GM10847 (cell line): Measurements from ENCODE around the gene SYNPR.

Experiments used
- POLR2A ChIP-seq: IDR thresholded peaks from 2 replicates; pipeline ENCODE4 v1.6.1; 2011; ENCODE audit not compliant: insufficient read length; ENCODE audit errors: extremely low read depth

SYNPR gene

GRCh38 chr3:63395960-63396359 lies 117.9 kb downstream of the SYNPR start:
- TF ChIP-seq POLR2A = no peak

- no peak for TF ChIP-seq POLR2A
These were observed 122.2 kb downstream of the SYNPR start for GRCh38 chr3:63400246-63400860.

GRCh38 chr3:63405882-63406281 lies 127.8 kb downstream of the SYNPR start:
- TF ChIP-seq POLR2A = no peak

GRCh38 chr3:63413523-63413922 lies 135.4 kb downstream of the SYNPR start:
- TF ChIP-seq POLR2A = no peak

- no peak for TF ChIP-seq POLR2A
These were observed 136.5 kb downstream of the SYNPR start for GRCh38 chr3:63414607-63415006.

- TF ChIP-seq POLR2A = no peak
These were observed 151.8 kb downstream of the SYNPR start for GRCh38 chr3:63429905-63430304.

GRCh38 chr3:63430875-63431274 lies 152.8 kb downstream of the SYNPR start:
- TF ChIP-seq POLR2A = no peak

- TF ChIP-seq POLR2A = no peak
These were observed 159.8 kb downstream of the SYNPR start for GRCh38 chr3:63437858-63438257.

- no peak for TF ChIP-seq POLR2A
These were observed 160.8 kb downstream of the SYNPR start for GRCh38 chr3:63438826-63439371.

- no peak for TF ChIP-seq POLR2A
These were observed 163.2 kb downstream of the SYNPR start for GRCh38 chr3:63441262-63441661.

- TF ChIP-seq POLR2A = no peak
These were observed 164.8 kb downstream of the SYNPR start for GRCh38 chr3:63442918-63443317.

- no peak for TF ChIP-seq POLR2A
These were observed 171.9 kb downstream of the SYNPR start for GRCh38 chr3:63450023-63450422.

- no peak for TF ChIP-seq POLR2A
These were observed 172.7 kb downstream of the SYNPR start for GRCh38 chr3:63450634-63451363.

- TF ChIP-seq POLR2A = no peak
These were observed 178.8 kb downstream of the SYNPR start for GRCh38 chr3:63456901-63457300.

GRCh38 chr3:63458405-63458804 lies 180.3 kb downstream of the SYNPR start:
- TF ChIP-seq POLR2A = no peak

GRCh38 chr3:63462732-63463131 lies 184.6 kb downstream of the SYNPR start:
- no peak for TF ChIP-seq POLR2A

GRCh38 chr3:63467392-63467791 lies 189.3 kb downstream of the SYNPR start:
- no peak for TF ChIP-seq POLR2A

- no peak for TF ChIP-seq POLR2A
These were observed 192.6 kb downstream of the SYNPR start for GRCh38 chr3:63470745-63471144.
